AG10803 (cell line): ENCODE measurements around the gene DICER1.

Experiments used
- DNase-seq: peaks from one replicate; pipeline ENCODE4 v3.0.0; 2010; ENCODE audit warnings: low read depth
- H3K4me3 ChIP-seq: 2 replicates; pipeline ENCODE4 v1.5.1; 2011; ENCODE audit warnings: mild to moderate bottlenecking, low read length, control low read depth
- CTCF ChIP-seq: conservative IDR thresholded peaks from 2 replicates; pipeline ENCODE4 v1.5.1; 2011; ENCODE audit warnings: mild to moderate bottlenecking, low read length, control low read depth, inconsistent platforms

The DICER1 gene

GRCh38 chr14:95197551-95197950, 40.2 kb upstream of the DICER1 start:
- no peak overlapping the region for H3K4me3 ChIP-seq
- TF ChIP-seq CTCF: no peak
- DNase-seq: no peak

- no peak for DNase-seq
- no peak for TF ChIP-seq CTCF
- no peak overlapping the region for H3K4me3 ChIP-seq
Observed at GRCh38 chr14:95196826-95197545, 39.7 kb upstream of the DICER1 start.

GRCh38 chr14:95196268-95196667, 38.9 kb upstream of the DICER1 start:
- H3K4me3 ChIP-seq: no peak overlapping the region
- peak; percentile 22; the same call in 1 of the 2 replicates for TF ChIP-seq CTCF
- no peak for DNase-seq

- no peak for TF ChIP-seq CTCF
- no peak overlapping the region for H3K4me3 ChIP-seq
- DNase-seq: no peak
Observed at GRCh38 chr14:95195031-95195430, 37.7 kb upstream of the DICER1 start.

GRCh38 chr14:95193081-95193480, 35.8 kb upstream of the DICER1 start:
- no peak overlapping the region for H3K4me3 ChIP-seq
- DNase-seq: no peak
- no peak for TF ChIP-seq CTCF

- no peak overlapping the region for H3K4me3 ChIP-seq
- no peak for TF ChIP-seq CTCF
- DNase-seq: no peak
Observed at GRCh38 chr14:95192311-95192710, 35.0 kb upstream of the DICER1 start.

GRCh38 chr14:95191445-95192199, 34.3 kb upstream of the DICER1 start:
- no peak for TF ChIP-seq CTCF
- no peak for DNase-seq
- H3K4me3 ChIP-seq: no peak overlapping the region
